ENCODE results near the gene IFNLR1.
"Not testable (repeated sequence)": the region's sequence is repeated elsewhere in the genome, so short reads cannot be mapped to it uniquely, and the experiment has no call there.

IFNLR1 gene

GRCh38 chr1:24186993-24187790, at the start of gene IFNLR1:
Gene IFNLR1, minus strand, starts transcription at chr1:24187289. Its CDS starts 41 bp downstream, at chr1:24187248.
- peak; percentile 62 for DNase-seq (ENCODE audit: low spot score)

DNA sequence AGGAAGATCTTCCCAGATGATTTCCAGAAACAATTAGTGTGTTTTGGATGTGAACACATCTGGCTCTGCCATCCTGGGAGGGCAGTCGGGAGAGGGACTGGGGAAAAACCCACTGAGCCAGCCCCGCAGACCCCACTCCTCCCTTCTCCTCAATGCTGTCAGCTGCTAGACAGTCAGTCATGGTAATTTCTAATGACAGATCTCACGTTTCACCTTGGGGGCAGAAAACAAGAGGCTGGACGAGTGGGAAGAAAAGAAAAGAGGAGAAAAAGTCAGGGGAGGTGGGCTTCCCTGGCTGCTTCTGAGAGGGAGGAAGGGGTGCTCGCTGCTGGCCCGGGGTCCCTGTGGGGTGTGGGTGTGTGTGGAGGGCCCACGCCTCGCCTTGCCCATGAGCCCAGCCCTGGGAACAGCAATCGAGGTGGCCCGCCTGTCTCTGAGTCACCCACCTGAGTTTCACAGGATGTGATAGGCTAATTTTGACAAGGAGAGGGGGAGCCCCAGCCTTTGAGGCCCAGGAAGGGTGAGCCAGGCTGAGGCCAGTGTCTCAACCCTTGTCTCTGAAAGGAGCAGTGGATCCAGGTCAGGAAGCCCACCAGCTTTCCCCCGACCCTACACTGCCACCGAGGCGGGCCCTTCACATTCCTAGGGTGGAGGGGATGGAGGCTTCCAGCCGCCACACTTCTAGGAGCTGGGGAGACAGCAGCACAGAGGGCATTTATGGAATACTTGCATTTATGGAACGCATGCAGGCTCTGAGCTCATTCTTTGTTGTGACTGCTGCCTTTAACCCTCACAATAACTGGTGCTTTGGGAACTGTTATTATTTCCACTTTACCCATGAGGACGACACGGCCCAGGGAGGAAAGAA, 49.1 kb upstream of the IFNLR1 start:
- peak; percentile 20 for DNase-seq (ENCODE audit: low spot score)

GRCh38 chr1:24233684-24234600, 46.9 kb upstream of the IFNLR1 start:
- DNase-seq (ENCODE audit: low spot score): no peak

GRCh38 chr1:24231701-24232100, 44.6 kb upstream of the IFNLR1 start:
- no peak for DNase-seq (ENCODE audit: low spot score)

- DNase-seq (ENCODE audit: low spot score): no peak
Measured at GRCh38 chr1:24228311-24228710, 41.2 kb upstream of the IFNLR1 start.

- DNase-seq (ENCODE audit: low spot score): no peak
Measured at GRCh38 chr1:24226749-24227148, 39.7 kb upstream of the IFNLR1 start.

GRCh38 chr1:24224761-24225160, 37.7 kb upstream of the IFNLR1 start:
- no peak for DNase-seq (ENCODE audit: low spot score)

DNA sequence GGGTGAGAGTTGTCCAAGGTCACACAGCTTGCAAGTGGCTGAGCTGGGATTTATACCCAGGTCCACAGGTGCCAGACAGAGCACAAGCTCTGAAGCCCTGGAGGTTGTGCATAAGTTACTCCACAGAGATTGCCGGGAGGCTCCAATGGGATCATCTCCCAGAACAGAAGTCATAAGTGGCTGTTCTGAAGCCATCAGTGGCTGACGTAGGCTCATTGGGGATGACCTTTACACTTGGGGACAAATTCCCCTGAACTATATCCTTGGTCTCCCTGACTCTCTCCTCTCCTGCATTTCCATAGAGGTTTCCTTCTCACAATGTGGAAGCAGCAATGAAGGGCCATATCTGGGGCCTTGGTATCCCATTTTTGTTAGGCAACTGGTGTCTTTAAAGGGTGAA, 37.0 kb upstream of the IFNLR1 start:
- DNase-seq (ENCODE audit: low spot score): no peak

DNA sequence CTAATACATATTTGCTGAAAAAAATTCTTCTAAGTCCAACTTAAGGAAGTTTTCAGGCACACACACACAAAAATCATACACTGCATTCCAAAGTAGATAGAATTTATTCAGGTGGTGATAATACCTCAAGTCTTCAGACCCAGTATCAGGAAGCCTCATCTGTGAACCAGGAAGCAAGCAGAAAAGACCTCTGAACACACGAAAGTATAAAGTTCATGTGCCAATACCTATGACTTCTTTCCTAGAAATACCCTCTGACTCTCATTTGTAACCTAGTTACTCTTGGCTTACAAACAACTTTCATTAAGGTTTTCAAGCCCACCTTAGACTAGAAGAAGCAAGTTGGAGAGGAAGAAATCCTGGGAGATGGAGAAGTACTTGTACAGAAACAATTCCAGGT, 35.7 kb upstream of the IFNLR1 start:
- DNase-seq (ENCODE audit: low spot score): no peak

GRCh38 chr1:24222008-24222605, 35.0 kb upstream of the IFNLR1 start:
- DNase-seq (ENCODE audit: low spot score): no peak

GRCh38 chr1:24221246-24221645, 34.2 kb upstream of the IFNLR1 start:
- no peak for DNase-seq (ENCODE audit: low spot score)

DNA sequence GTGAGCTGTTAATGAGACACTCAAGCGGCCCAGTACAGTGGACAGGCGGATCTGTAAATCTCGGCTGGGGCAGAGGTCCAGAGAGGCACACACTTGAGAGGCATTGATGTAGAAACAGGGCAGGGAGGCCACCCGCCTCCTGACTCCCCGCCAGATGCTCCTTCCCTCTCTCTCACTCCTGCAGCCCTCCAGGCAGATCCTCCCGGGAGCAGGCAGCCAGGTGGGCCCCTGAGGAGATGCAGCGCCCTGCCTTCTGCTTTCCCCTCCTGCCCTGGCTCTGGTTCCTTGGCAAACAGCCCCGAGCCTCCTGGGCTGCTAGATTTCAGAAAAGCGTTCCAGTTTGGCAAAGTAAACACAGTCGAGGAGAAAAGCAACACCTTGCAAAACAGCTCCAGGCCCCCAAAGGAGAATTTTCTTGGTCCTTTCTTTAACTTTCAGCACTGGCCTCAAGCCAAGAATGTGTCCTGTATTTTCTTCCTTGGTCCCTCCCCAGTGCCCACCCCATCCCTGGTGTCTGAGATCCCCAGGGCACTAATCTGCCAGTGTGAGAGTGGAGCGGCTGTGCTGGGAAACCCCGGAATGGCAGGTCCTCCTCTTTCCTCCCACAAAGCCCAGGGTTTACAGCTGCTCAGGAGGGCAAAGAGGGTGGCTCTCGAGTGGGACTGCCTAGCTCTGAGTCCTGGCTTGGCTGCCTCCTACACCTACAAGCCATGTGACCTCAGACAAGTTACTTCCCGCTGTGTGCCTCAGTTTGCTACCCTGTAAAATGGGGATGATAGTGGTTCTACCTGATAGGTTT, 29.4 kb upstream of the IFNLR1 start:
- no peak for DNase-seq (ENCODE audit: low spot score)

- DNase-seq (ENCODE audit: low spot score): no peak
Measured at GRCh38 chr1:24215226-24215814, 28.2 kb upstream of the IFNLR1 start.

DNA sequence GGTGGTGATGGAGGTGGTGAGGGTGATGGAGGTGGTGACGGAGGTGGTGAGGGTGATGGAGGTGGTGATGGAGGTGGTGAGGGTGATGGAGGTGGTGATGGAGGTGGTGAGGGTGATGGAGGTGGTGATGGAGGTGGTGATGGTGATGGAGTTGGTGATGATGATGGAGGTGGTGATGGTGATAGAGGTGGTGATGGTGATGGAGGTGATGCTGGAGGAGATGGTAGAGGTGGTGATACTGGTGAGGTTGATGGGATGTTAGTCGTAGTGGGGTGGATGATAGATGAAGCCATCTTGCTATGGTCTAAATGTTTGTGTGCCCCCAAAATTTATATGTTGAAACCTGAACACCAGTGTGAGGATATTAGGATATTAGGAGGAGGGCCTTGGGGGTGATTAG, 25.3 kb upstream of the IFNLR1 start:
- no peak for DNase-seq (ENCODE audit: low spot score)

DNA sequence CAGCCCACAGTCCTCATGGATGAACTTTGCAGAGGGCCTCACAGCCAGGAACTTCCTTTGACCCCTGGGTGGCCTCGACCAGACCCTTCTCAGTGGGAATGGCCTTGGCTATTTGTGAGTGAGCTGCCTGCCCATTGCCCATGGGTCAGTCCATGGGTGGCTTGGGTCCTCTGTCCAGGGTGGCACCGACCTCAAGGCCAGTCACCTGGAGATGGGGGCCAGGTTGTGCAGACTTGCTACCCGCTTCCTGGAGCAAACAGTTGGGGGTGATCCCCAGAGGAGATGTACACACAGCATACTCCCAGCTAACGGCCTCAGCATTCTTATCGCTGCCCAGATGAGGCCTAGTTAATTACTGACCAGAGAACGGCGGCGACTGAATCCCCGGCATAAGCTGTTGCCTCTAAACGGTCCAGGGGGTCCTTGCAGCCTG, 23.1 kb upstream of the IFNLR1 start:
- no peak for DNase-seq (ENCODE audit: low spot score)

DNA sequence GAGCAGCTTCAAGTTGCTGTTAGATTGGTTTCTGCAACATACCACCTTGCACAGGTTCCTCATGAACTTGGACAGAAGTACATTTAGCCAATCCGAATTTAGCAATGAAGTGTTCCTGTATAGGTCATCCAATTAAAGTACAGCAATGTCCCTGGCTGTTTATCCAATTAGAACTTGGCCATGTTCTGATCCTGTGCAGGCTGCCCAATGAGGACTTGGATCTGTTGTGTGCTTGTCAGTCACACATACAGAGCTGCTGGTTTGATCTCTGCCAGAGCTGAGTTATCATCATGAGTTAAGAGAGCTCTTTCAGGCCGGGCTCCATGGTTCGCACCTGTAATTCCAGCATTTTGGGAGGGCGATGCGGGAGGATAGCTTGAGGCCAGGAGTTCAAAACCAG, 22.0 kb upstream of the IFNLR1 start:
- DNase-seq (ENCODE audit: low spot score): no peak

DNA sequence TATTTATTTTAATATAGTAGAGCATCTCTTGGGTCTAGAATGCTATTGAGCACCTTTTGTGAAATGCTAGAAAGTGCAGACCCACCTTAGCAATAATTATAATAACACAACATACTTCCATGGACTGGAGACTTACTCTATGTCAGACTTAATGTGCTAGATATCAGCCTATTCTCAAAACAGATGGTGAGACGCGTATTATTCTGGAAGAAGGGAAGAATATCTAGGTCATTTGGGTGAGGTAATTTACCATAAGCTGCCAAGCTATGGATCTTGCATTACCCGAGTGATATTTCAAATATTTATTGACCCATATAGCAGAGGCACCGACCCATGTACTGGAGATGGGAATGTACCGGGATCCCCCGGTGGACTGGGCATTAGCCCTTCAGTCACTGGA, 20.6 kb upstream of the IFNLR1 start:
- DNase-seq (ENCODE audit: low spot score): no peak

GRCh38 chr1:24207395-24207687, 20.3 kb upstream of the IFNLR1 start:
- not testable (repeated sequence) for DNase-seq (ENCODE audit: low spot score)

GRCh38 chr1:24206516-24207394, 19.7 kb upstream of the IFNLR1 start:
- no peak for DNase-seq (ENCODE audit: low spot score)

- DNase-seq (ENCODE audit: low spot score): no peak
Measured at GRCh38 chr1:24206083-24206464, 19.0 kb upstream of the IFNLR1 start.
